GM23338 (cell line): ENCODE results near the gene NFKBIB. TPM values are rescaled to one million over a fixed set of nuclear protein-coding genes. Genes with fewer than 3 reads are reported as not detected.

Source experiments
- ATAC-seq: fragments of 200-7000 bp; cut with Tn5 transposase; 3 replicates; pipeline ENCODE4 v1.9.1; 2020
- DNase-seq: peaks from one replicate; pipeline ENCODE4 v3.0.0-alpha.2; 2015; ENCODE audit warnings: low spot score
- H2AFZ ChIP-seq: fragments of 200-600 bp; sonication (generic); 2 replicates; pipeline ENCODE4 v1.8.0; 2016; ENCODE audit warnings: antibody characterized with exemption, mild to moderate bottlenecking, moderate library complexity
- H3F3A ChIP-seq: fragments of 200-600 bp; sonication (generic); replicated peaks from 2 replicates; pipeline ENCODE4 v1.8.0; 2017; ENCODE audit warnings: antibody characterized with exemption, mixed run types, low read depth
- H3K27ac ChIP-seq: fragments of 200-600 bp; sonication (generic); 2 replicates; pipeline ENCODE4 v1.6.1; 2016; ENCODE audit warnings: low read depth
- H3K27me3 ChIP-seq: fragments of 200-600 bp; sonication (generic); 2 replicates; pipeline ENCODE4 v1.8.0; 2016; ENCODE audit warnings: mild to moderate bottlenecking, mixed run types, moderate library complexity; ENCODE audit not compliant: insufficient read depth
- H3K36me3 ChIP-seq: fragments of 200-600 bp; sonication (generic); 2 replicates; pipeline ENCODE4 v1.8.0; 2016; ENCODE audit warnings: mild to moderate bottlenecking; ENCODE audit not compliant: insufficient read depth
- H3K4me1 ChIP-seq: fragments of 200-600 bp; sonication (generic); 2 replicates; pipeline ENCODE4 v1.8.0; 2016; ENCODE audit warnings: mild to moderate bottlenecking, moderate library complexity; ENCODE audit not compliant: insufficient read depth
- H3K4me2 ChIP-seq: fragments of 200-600 bp; sonication (generic); 2 replicates; pipeline ENCODE4 v1.7.1; 2017; ENCODE audit warnings: mixed run types
- H3K4me3 ChIP-seq: fragments of 200-600 bp; sonication (generic); 2 replicates; pipeline ENCODE4 v1.6.1; 2016; ENCODE audit warnings: mixed run types
- H3K79me2 ChIP-seq: fragments of 200-600 bp; sonication (generic); replicated peaks from 2 replicates; pipeline ENCODE4 v1.8.0; 2017; ENCODE audit warnings: mild to moderate bottlenecking; ENCODE audit not compliant: insufficient read depth
- H3K9me2 ChIP-seq: fragments of 200-600 bp; sonication (generic); 2 replicates; pipeline ENCODE4 v1.8.0; 2017; ENCODE audit not compliant: insufficient read depth
- H4K20me1 ChIP-seq: fragments of 200-600 bp; sonication (generic); replicated peaks from 2 replicates; pipeline ENCODE4 v1.8.0; 2017; ENCODE audit warnings: mild to moderate bottlenecking; ENCODE audit not compliant: insufficient read depth
- H3K27ac Mint-ChIP-seq: 2 replicates; pipeline ENCODE4 v1.8.0; 2020; ENCODE audit warnings: inconsistent platforms, mild to moderate bottlenecking, moderate library complexity, mixed read lengths
- H3K27me3 Mint-ChIP-seq: 3 replicates; pipeline ENCODE4 v1.8.0; 2022; ENCODE audit warnings: low read depth, mild to moderate bottlenecking, moderate library complexity, mixed read lengths, inconsistent platforms; ENCODE audit not compliant: insufficient read depth, poor library complexity
- H3K36me3 Mint-ChIP-seq: 3 replicates; pipeline ENCODE4 v1.8.0; 2021; ENCODE audit warnings: low read depth, mild to moderate bottlenecking, inconsistent platforms, moderate library complexity, mixed read lengths
- H3K4me1 Mint-ChIP-seq: 3 replicates; pipeline ENCODE4 v1.8.0; 2020; ENCODE audit warnings: mild to moderate bottlenecking, inconsistent platforms, mixed read lengths
- H3K4me3 Mint-ChIP-seq: 3 replicates; pipeline ENCODE4 v1.8.0; 2021; ENCODE audit warnings: moderate library complexity, mild to moderate bottlenecking, inconsistent platforms, mixed read lengths
- H3K9me3 Mint-ChIP-seq: 3 replicates; pipeline ENCODE4 v1.8.0; 2020; ENCODE audit warnings: moderate library complexity, mild to moderate bottlenecking, inconsistent platforms, mixed read lengths
- ETS1 ChIP-seq: IDR thresholded peaks from 2 replicates; pipeline ENCODE4 v1.6.1; 2016; ENCODE audit warnings: antibody characterized with exemption
- EZH2phosphoT487 ChIP-seq: fragments of 200-600 bp; sonication (generic); IDR thresholded peaks from one replicate; pipeline ENCODE4 v1.8.1; 2018; ENCODE audit warnings: antibody characterized with exemption; ENCODE audit not compliant: unreplicated experiment
- JUNB ChIP-seq: IDR thresholded peaks from one replicate; pipeline ENCODE4 v1.6.1; 2016; ENCODE audit warnings: antibody characterized with exemption; ENCODE audit not compliant: unreplicated experiment
- polyA plus RNA-seq: library from polyadenylated mRNA; unstranded; fragments of >200 nt; fragmentation: Nextera tagmentation; extraction: Ambion mirVana; gene quantifications from 2 replicates; pipeline ENCODE4 v1.2.1, GENCODE V29; 2016
- total RNA-seq: library from RNA; depleted of rRNA; stranded (reverse); fragments of >200 nt; shearing (Covaris generic); gene quantifications from 2 replicates; pipeline ENCODE4 v1.2.3, GENCODE V29; 2014
- TF ChIP-seq, protein P1 (sequence below): IDR thresholded peaks from one replicate; pipeline ENCODE4 v1.6.1; 2018; ENCODE audit warnings: antibody characterized with exemption; ENCODE audit not compliant: unreplicated experiment
- TF ChIP-seq, protein P2 (sequence below), 2 experiments: fragments of 200-600 bp in 1 of 2; sonication (generic) in 1 of 2; conservative IDR thresholded peaks; 2 replicates each; pipeline versions ENCODE4 v1.5.1 to v1.6.1; 2016 to 2017; ENCODE audit warnings: antibody characterized with exemption in 2 of 2, low read depth in 2 of 2, mild to moderate bottlenecking in 2 of 2, moderate library complexity in 1 of 2
- TF ChIP-seq, protein P3 (sequence below): fragments of 250-450 bp; sonication (Bioruptor Pico); IDR thresholded peaks from 2 replicates; pipeline ENCODE4 v1.5.0; 2020; ENCODE audit warnings: mild to moderate bottlenecking, moderate library complexity

NFKBIB gene
- total and polyA plus RNA-seq, 2 experiments from 2014 or later = 39.5 to 39.6 TPM

GRCh38 chr19:38911388-38912001 is 11.7 kb downstream of the NFKBIB start:
- Histone ChIP-seq H3K79me2 (no peaks in the 10 kb centered on the region), H3K27ac (no peak overlapping the region), H2AFZ (no peak overlapping the region), H3K4me3 (peak overlapping the region; percentile 41; the same call in 1 of the 2 replicates), H3K4me2 (peak overlapping the region; percentile 70), H4K20me1 (no peaks in the 10 kb centered on the region), H3F3A (no peaks in the 10 kb centered on the region), H3K4me1 (peaks cover 5% of the 10 kb centered on the region), H3K36me3 (no peaks in the 10 kb centered on the region), H3K27me3 (0 out of 2 replicates have a peak, but pooled peaks cover 4% of the 10 kb centered on the region), H3K9me2 (no peaks in the 10 kb centered on the region)
- ATAC-seq = no peak
- peaks cover 15% of the 10 kb centered on the region for H3K27me3 Mint-ChIP-seq
- peaks cover 19% of the 10 kb centered on the region for H3K36me3 Mint-ChIP-seq
- no peak overlapping the region for H3K4me3 Mint-ChIP-seq
- H3K4me1 Mint-ChIP-seq = peaks cover 6% of the 10 kb centered on the region
- DNase-seq = no peak
- no peak overlapping the region for H3K27ac Mint-ChIP-seq
- no peaks in the 10 kb centered on the region for H3K9me3 Mint-ChIP-seq
- TF ChIP-seq, protein P1, sequence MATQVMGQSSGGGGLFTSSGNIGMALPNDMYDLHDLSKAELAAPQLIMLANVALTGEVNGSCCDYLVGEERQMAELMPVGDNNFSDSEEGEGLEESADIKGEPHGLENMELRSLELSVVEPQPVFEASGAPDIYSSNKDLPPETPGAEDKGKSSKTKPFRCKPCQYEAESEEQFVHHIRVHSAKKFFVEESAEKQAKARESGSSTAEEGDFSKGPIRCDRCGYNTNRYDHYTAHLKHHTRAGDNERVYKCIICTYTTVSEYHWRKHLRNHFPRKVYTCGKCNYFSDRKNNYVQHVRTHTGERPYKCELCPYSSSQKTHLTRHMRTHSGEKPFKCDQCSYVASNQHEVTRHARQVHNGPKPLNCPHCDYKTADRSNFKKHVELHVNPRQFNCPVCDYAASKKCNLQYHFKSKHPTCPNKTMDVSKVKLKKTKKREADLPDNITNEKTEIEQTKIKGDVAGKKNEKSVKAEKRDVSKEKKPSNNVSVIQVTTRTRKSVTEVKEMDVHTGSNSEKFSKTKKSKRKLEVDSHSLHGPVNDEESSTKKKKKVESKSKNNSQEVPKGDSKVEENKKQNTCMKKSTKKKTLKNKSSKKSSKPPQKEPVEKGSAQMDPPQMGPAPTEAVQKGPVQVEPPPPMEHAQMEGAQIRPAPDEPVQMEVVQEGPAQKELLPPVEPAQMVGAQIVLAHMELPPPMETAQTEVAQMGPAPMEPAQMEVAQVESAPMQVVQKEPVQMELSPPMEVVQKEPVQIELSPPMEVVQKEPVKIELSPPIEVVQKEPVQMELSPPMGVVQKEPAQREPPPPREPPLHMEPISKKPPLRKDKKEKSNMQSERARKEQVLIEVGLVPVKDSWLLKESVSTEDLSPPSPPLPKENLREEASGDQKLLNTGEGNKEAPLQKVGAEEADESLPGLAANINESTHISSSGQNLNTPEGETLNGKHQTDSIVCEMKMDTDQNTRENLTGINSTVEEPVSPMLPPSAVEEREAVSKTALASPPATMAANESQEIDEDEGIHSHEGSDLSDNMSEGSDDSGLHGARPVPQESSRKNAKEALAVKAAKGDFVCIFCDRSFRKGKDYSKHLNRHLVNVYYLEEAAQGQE = peak; percentile 56
- TF ChIP-seq, protein P2, sequence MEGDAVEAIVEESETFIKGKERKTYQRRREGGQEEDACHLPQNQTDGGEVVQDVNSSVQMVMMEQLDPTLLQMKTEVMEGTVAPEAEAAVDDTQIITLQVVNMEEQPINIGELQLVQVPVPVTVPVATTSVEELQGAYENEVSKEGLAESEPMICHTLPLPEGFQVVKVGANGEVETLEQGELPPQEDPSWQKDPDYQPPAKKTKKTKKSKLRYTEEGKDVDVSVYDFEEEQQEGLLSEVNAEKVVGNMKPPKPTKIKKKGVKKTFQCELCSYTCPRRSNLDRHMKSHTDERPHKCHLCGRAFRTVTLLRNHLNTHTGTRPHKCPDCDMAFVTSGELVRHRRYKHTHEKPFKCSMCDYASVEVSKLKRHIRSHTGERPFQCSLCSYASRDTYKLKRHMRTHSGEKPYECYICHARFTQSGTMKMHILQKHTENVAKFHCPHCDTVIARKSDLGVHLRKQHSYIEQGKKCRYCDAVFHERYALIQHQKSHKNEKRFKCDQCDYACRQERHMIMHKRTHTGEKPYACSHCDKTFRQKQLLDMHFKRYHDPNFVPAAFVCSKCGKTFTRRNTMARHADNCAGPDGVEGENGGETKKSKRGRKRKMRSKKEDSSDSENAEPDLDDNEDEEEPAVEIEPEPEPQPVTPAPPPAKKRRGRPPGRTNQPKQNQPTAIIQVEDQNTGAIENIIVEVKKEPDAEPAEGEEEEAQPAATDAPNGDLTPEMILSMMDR (conservative IDR thresholded peaks at IDR 0.05; ENCODE audit: low read depth in 2 of 2) = no peak

- Mint-ChIP-seq H3K4me3 (no peak overlapping the region), H3K36me3 (peaks cover 6% of the 10 kb centered on the region), H3K27me3 (peaks cover 15% of the 10 kb centered on the region), H3K27ac (no peak overlapping the region), H3K9me3 (no peaks in the 10 kb centered on the region), H3K4me1 (peaks cover 6% of the 10 kb centered on the region)
- no peak overlapping the region for H3K27ac ChIP-seq
- no peak overlapping the region for H3K4me2 ChIP-seq
- H3K9me2 ChIP-seq = no peaks in the 10 kb centered on the region
- 0 out of 2 replicates have a peak overlapping the region, but pooled peaks have one; percentile 41 for H3K4me3 ChIP-seq
- no peaks in the 10 kb centered on the region for H3K79me2 ChIP-seq
- 0 out of 2 replicates have a peak, but pooled peaks cover 4% of the 10 kb centered on the region for H3K27me3 ChIP-seq
- no peaks in the 10 kb centered on the region for H3F3A ChIP-seq
- H3K4me1 ChIP-seq = peaks cover 5% of the 10 kb centered on the region
- H4K20me1 ChIP-seq = no peaks in the 10 kb centered on the region
- H2AFZ ChIP-seq = no peak overlapping the region
- no peak for ATAC-seq
- no peaks in the 10 kb centered on the region for H3K36me3 ChIP-seq
- DNase-seq = no peak
- TF ChIP-seq JUNB (no peak), ETS1 (no peak), EZH2phosphoT487 (no peak)
- TF ChIP-seq, protein P3, sequence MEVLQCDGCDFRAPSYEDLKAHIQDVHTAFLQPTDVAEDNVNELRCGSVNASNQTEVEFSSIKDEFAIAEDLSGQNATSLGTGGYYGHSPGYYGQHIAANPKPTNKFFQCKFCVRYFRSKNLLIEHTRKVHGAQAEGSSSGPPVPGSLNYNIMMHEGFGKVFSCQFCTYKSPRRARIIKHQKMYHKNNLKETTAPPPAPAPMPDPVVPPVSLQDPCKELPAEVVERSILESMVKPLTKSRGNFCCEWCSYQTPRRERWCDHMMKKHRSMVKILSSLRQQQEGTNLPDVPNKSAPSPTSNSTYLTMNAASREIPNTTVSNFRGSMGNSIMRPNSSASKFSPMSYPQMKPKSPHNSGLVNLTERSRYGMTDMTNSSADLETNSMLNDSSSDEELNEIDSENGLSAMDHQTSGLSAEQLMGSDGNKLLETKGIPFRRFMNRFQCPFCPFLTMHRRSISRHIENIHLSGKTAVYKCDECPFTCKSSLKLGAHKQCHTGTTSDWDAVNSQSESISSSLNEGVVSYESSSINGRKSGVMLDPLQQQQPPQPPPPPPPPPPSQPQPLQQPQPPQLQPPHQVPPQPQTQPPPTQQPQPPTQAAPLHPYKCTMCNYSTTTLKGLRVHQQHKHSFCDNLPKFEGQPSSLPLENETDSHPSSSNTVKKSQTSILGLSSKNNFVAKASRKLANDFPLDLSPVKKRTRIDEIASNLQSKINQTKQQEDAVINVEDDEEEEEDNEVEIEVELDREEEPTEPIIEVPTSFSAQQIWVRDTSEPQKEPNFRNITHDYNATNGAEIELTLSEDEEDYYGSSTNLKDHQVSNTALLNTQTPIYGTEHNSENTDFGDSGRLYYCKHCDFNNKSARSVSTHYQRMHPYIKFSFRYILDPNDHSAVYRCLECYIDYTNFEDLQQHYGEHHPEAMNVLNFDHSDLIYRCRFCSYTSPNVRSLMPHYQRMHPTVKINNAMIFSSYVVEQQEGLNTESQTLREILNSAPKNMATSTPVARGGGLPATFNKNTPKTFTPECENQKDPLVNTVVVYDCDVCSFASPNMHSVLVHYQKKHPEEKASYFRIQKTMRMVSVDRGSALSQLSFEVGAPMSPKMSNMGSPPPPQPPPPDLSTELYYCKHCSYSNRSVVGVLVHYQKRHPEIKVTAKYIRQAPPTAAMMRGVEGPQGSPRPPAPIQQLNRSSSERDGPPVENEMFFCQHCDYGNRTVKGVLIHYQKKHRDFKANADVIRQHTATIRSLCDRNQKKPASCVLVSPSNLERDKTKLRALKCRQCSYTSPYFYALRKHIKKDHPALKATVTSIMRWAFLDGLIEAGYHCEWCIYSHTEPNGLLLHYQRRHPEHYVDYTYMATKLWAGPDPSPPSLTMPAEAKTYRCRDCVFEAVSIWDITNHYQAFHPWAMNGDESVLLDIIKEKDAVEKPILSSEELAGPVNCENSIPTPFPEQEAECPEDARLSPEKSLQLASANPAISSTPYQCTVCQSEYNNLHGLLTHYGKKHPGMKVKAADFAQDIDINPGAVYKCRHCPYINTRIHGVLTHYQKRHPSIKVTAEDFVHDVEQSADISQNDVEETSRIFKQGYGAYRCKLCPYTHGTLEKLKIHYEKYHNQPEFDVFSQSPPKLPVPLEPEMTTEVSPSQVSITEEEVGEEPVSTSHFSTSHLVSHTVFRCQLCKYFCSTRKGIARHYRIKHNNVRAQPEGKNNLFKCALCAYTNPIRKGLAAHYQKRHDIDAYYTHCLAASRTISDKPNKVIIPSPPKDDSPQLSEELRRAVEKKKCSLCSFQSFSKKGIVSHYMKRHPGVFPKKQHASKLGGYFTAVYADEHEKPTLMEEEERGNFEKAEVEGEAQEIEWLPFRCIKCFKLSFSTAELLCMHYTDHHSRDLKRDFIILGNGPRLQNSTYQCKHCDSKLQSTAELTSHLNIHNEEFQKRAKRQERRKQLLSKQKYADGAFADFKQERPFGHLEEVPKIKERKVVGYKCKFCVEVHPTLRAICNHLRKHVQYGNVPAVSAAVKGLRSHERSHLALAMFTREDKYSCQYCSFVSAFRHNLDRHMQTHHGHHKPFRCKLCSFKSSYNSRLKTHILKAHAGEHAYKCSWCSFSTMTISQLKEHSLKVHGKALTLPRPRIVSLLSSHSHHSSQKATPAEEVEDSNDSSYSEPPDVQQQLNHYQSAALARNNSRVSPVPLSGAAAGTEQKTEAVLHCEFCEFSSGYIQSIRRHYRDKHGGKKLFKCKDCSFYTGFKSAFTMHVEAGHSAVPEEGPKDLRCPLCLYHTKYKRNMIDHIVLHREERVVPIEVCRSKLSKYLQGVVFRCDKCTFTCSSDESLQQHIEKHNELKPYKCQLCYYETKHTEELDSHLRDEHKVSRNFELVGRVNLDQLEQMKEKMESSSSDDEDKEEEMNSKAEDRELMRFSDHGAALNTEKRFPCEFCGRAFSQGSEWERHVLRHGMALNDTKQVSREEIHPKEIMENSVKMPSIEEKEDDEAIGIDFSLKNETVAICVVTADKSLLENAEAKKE (CRISPR knock-in tag) = no peak
Measured at GRCh38 chr19:38912600-38913514, 13.1 kb downstream of the NFKBIB start.
